ENCODE measurements around the gene HAPSTR1. TPM values are rescaled to one million over a fixed set of nuclear protein-coding genes. Genes with fewer than 3 reads are reported as not detected.

Gene HAPSTR1
- total and polyA plus RNA-seq, 10 donors = 7.3 to 84.1 (median 74.3) TPM

GRCh38 chr16:9122342-9122741, 30.9 kb downstream of the HAPSTR1 start:
- Histone ChIP-seq H3K4me3 (no peak overlapping the region), H3K27ac (peak overlapping the region in 1 of 8 donors; percentile 68), H3K4me1 (peaks cover 17 to 100% (median 53%) of the 10 kb centered on the region in 6 donors), H3K27me3 (replicated peaks in 1 of 7) (no peaks in the 10 kb centered on the region), H3K9me3 (no peaks in the 10 kb centered on the region), H3K36me3 (peaks cover 0 to 86% (median 27%) of the 10 kb centered on the region in 6 donors)
- intact Hi-C loops (cut with DNase I; ENCODE audit: low total_unique reads) = loop anchor here (10.0 kb wide), 1 partner anchor 228 kb away; no protein-coding TSS in a partner anchor
- WGBS, 5 donors = 88 to 94% (median 90%) methylated on average over 5 of the region's 5 CpGs
- DNase-seq = peak; percentile 47
- TF ChIP-seq, protein P1, sequence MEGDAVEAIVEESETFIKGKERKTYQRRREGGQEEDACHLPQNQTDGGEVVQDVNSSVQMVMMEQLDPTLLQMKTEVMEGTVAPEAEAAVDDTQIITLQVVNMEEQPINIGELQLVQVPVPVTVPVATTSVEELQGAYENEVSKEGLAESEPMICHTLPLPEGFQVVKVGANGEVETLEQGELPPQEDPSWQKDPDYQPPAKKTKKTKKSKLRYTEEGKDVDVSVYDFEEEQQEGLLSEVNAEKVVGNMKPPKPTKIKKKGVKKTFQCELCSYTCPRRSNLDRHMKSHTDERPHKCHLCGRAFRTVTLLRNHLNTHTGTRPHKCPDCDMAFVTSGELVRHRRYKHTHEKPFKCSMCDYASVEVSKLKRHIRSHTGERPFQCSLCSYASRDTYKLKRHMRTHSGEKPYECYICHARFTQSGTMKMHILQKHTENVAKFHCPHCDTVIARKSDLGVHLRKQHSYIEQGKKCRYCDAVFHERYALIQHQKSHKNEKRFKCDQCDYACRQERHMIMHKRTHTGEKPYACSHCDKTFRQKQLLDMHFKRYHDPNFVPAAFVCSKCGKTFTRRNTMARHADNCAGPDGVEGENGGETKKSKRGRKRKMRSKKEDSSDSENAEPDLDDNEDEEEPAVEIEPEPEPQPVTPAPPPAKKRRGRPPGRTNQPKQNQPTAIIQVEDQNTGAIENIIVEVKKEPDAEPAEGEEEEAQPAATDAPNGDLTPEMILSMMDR (IDR thresholded peaks at IDR 0.05 in 8 of 11, conservative IDR thresholded peaks at IDR 0.05 in 3 of 11) = no peak
- no peak for TF ChIP-seq POLR2A (IDR thresholded peaks at IDR 0.05)
- TF ChIP-seq POLR2AphosphoS5 (IDR thresholded peaks at IDR 0.05) = peak in 1 of 3 donors; percentile 37

GRCh38 chr16:9122969-9123368, 31.5 kb downstream of the HAPSTR1 start:
- H3K4me1 ChIP-seq = peaks cover 21 to 100% (median 54%) of the 10 kb centered on the region in 6 donors
- no peaks in the 10 kb centered on the region for H3K27me3 ChIP-seq (replicated peaks in 1 of 7)
- no peaks in the 10 kb centered on the region for H3K9me3 ChIP-seq
- peak overlapping the region in 2 of 8 donors; percentile 66 to 68 for H3K27ac ChIP-seq
- peaks cover 0 to 79% (median 22%) of the 10 kb centered on the region in 6 donors for H3K36me3 ChIP-seq
- no peak overlapping the region for H3K4me3 ChIP-seq
- WGBS, 5 donors = 67 to 94% (median 73%) methylated on average over 2 of the region's 2 CpGs
- no peak for DNase-seq
- intact Hi-C loops (cut with DNase I; ENCODE audit: low total_unique reads) = loop anchor here (10.0 kb wide), 1 partner anchor 228 kb away; no protein-coding TSS in a partner anchor
- TF ChIP-seq POLR2AphosphoS5 (IDR thresholded peaks at IDR 0.05) (no peak), POLR2A (IDR thresholded peaks at IDR 0.05) (no peak)
- TF ChIP-seq, protein P1 (IDR thresholded peaks at IDR 0.05 in 8 of 11, conservative IDR thresholded peaks at IDR 0.05 in 3 of 11) = no peak

DNA sequence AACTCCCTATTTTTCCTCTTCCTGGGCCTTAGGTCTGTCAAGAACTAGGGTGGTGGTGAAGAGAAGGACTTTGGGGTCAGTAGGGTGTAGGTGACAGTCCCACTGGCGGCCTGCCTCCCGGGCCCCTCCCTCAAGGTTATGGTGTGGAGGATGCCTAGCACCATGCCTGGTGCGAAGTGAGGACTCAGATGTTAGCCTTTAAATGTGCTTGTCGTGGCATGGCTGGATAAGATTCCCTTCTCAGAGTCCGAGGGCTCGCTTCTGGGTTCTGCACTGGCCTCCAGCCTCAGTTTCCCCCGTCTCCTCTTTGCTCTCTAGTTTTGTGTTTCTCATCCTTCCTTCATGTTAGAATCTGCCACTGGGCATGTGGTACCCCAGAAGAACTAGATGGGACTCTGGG, 32.0 kb downstream of the HAPSTR1 start:
- no peak overlapping the region for H3K4me3 ChIP-seq
- peak overlapping the region in 4 of 8 donors; percentile 29 to 68 (median 55) for H3K27ac ChIP-seq
- DNase-seq = peak; percentile 68
- no peak for TF ChIP-seq POLR2A (IDR thresholded peaks at IDR 0.05)
- TF ChIP-seq, protein P1 (IDR thresholded peaks at IDR 0.05 in 8 of 11, conservative IDR thresholded peaks at IDR 0.05 in 3 of 11) = no peak
- intact Hi-C loops (cut with DNase I; ENCODE audit: low total_unique reads) = loop anchor here (10.0 kb wide), 1 partner anchor 229 kb away; no protein-coding TSS in a partner anchor
- WGBS, 5 donors = 94 to 98% (median 97%) methylated on average over 7 of the region's 7 CpGs
- H3K9me3 ChIP-seq = no peaks in the 10 kb centered on the region
- H3K27me3 ChIP-seq (replicated peaks in 1 of 7) = no peaks in the 10 kb centered on the region
- H3K36me3 ChIP-seq = peaks cover 0 to 75% (median 20%) of the 10 kb centered on the region in 6 donors
- H3K4me1 ChIP-seq = peaks cover 26 to 100% (median 57%) of the 10 kb centered on the region in 6 donors

DNA sequence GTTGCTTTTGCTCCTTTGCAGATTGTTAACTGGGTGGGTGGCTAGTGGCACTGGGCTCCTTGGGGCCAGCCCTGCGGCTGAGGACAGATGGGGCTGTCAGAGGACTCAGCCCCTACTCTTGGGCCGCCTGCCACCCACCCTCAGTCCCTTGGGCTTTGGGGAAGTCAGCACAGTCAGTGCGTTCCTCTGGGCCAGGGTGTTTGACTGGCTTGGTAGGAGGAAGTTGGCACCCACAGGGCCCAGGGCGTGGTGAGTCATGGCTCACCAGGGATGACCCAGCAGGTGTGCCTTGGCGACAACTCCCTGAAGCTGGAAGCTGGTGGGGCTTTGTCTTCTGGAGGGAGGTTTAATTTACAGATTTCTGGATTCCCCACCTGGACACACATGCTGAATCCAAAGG, 32.4 kb downstream of the HAPSTR1 start:
- TF ChIP-seq POLR2AphosphoS5 (IDR thresholded peaks at IDR 0.05) (peak; percentile 64 to 79 (median 76)), POLR2A (IDR thresholded peaks at IDR 0.05) (no peak)
- intact Hi-C loops (cut with DNase I; ENCODE audit: low total_unique reads) = loop anchor here (10.0 kb wide), 1 partner anchor 229 kb away; no protein-coding TSS in a partner anchor
- DNase-seq = peak; percentile 93

More for the DNA sequence above, 32.4 kb downstream of the HAPSTR1 start:
- no peaks in the 10 kb centered on the region for H3K27me3 ChIP-seq (replicated peaks in 1 of 7)
- 40 to 53% (median 43%) methylated on average over 5 of the region's 5 CpGs for WGBS, 5 donors
- peaks cover 26 to 100% (median 57%) of the 10 kb centered on the region in 6 donors for H3K4me1 ChIP-seq
- peaks cover 0 to 70% (median 18%) of the 10 kb centered on the region in 6 donors for H3K36me3 ChIP-seq
- H3K4me3 ChIP-seq = no peak overlapping the region
- H3K9me3 ChIP-seq = no peaks in the 10 kb centered on the region
- H3K27ac ChIP-seq = peak overlapping the region in 4 of 8 donors; percentile 29 to 68 (median 55)

Measured in spleen (tissue), 11 donors.